ENCODE results near the gene COMMD7. TPM values are rescaled to one million over a fixed set of nuclear protein-coding genes. Genes with fewer than 3 reads are reported as not detected.

COMMD7 gene
- total and polyA plus RNA-seq, 9 of the 15 experiments (the other 6 are each of a cell fraction or from before 2014, with no cell fraction given): 11.9 to 69.1 (median 34.7) TPM

DNA sequence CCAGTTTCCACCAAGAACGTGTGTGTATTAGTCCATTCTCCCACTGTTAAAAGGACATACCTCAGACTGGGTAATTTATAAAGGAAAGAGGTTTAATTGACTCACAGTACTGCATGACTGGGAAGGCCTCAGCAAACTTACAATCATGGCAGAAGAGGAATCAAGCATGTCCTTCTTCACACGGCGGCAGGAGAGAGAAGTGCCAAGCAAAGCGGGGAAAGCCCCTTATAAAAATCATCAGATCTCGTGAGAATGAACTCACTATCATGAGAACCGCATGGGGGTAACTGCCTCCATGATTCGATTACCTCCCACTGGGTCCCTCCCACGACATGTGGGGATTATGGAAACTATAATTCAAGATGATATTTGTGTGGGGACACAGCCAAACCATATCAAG, 82.6 kb downstream of the COMMD7 start (continued):
- TF ChIP-seq BRCA1 (IDR thresholded peaks at IDR 0.05): no peak
- no peak for TF ChIP-seq BRCA1 (CRISPR knock-in tag; IDR thresholded peaks at IDR 0.05)
- TF ChIP-seq MTA2 (IDR thresholded peaks at IDR 0.05; ENCODE audit: low read depth): no peak
- TF ChIP-seq, protein P1, sequence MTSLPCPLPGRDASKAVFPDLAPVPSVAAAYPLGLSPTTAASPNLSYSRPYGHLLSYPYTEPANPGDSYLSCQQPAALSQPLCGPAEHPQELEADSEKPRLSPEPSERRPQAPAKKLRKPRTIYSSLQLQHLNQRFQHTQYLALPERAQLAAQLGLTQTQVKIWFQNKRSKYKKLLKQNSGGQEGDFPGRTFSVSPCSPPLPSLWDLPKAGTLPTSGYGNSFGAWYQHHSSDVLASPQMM (CRISPR knock-in tag; IDR thresholded peaks at IDR 0.05): no peak

DNA sequence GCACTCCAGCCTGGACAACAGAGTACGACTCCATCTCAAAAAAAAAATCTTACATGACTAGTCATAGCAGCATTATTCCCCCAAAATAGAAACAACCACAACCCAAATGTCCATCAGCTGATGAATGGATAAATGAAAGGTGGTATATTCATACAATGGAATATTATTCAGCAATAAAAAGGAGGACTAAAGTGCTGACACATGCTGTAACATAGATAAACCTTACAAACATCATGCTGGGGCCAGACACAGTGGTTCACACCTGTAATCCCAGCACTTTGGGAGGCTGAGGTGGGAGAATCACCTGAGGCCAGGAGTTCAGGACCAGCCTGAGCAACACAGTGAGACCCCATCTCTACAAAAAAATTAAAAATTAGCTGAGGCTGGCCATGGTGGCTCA, 86.4 kb downstream of the COMMD7 start:
- CTCF ChIA-PET (ENCODE audit: low intra/inter-chr PET ratio): no interaction called here
- Histone ChIP-seq H2AFZ (ENCODE audit: low read depth, low read length) (no peak overlapping the region), H3K79me2 (ENCODE audit: control insufficient read depth, insufficient read depth, low read length) (no peaks in the 10 kb centered on the region), H3K4me2 (ENCODE audit: insufficient read depth, low read length) (no peak overlapping the region), H3K9me1 (ENCODE audit: control insufficient read depth, insufficient read depth, low read length) (no peaks in the 10 kb centered on the region), H4K20me1 (replicated peaks; ENCODE audit: control insufficient read depth, insufficient read depth, low read length) (no peaks in the 10 kb centered on the region), H3K4me3 (no peak overlapping the region), H3K9me3 (replicated peaks; ENCODE audit: control insufficient read depth, insufficient read depth, low read depth, low read length) (no peaks in the 10 kb centered on the region; the same call in 1 of the 2 replicates), H3K27ac (ENCODE audit: extremely low read depth, low read depth, low read length) (no peak overlapping the region), H3K4me1 (replicated peaks in 1 of 2; ENCODE audit: control insufficient read depth in 2 of 2, insufficient read depth in 2 of 2, low read length in 2 of 2) (peaks cover 5 to 6% of the 10 kb centered on the region in 2 experiments; a peak in 4 of 5 replicates), H3K9ac (ENCODE audit: insufficient read depth in 1 of 2, low read depth in 2 of 2, low read length in 2 of 2) (no peak overlapping the region), H3K36me3 (ENCODE audit: control insufficient read depth, insufficient read depth, low read length) (no peaks in the 10 kb centered on the region), H3K27me3 (ENCODE audit: control insufficient read depth in 2 of 2, insufficient read depth in 2 of 2, low read length in 2 of 2) (no peaks in the 10 kb centered on the region)
- in situ Hi-C loops (cut with MboI) (loop anchor here (25.0 kb wide), 2 partner anchors 495 to 820 kb away; partner anchors contain the start of gene FOXS1), intact Hi-C loops (cut with micrococcal nuclease) (loop anchor here (10.0 kb wide), 3 partner anchors 322 to 832 kb away; no protein-coding TSS in a partner anchor)
- 0 out of 2 replicates have a peak, but pooled peaks have one; percentile 9 for TF ChIP-seq ZNF121 (CRISPR knock-in tag; conservative IDR thresholded peaks at IDR 0.05)
- TF ChIP-seq ZNF124 (CRISPR knock-in tag; IDR thresholded peaks at IDR 0.05): no peak
- TF ChIP-seq ZNF75A (CRISPR knock-in tag; IDR thresholded peaks at IDR 0.05): no peak
- TF ChIP-seq TSC22D4 (tag; IDR thresholded peaks at IDR 0.05): no peak
- peak; percentile 44 for TF ChIP-seq ZNF146 (CRISPR knock-in tag; IDR thresholded peaks at IDR 0.05; ENCODE audit: unreplicated experiment)
- no peak for TF ChIP-seq SMC3 (conservative IDR thresholded peaks at IDR 0.05; ENCODE audit: insufficient read depth, low read depth, low read length)
- no peak for TF ChIP-seq SAP30 (IDR thresholded peaks at IDR 0.05; ENCODE audit: borderline replicate concordance, insufficient read depth, low read depth, low read length, poor library complexity, severe bottlenecking)
- TF ChIP-seq RBM39 (optimal IDR thresholded peaks at IDR 0.05; ENCODE audit: low read depth, low read length): no peak
- TF ChIP-seq FOXK2 (conservative IDR thresholded peaks at IDR 0.05 in 1 of 2, IDR thresholded peaks at IDR 0.05 in 1 of 2; ENCODE audit: low read depth in 2 of 2): no peak
- TF ChIP-seq, protein P2, sequence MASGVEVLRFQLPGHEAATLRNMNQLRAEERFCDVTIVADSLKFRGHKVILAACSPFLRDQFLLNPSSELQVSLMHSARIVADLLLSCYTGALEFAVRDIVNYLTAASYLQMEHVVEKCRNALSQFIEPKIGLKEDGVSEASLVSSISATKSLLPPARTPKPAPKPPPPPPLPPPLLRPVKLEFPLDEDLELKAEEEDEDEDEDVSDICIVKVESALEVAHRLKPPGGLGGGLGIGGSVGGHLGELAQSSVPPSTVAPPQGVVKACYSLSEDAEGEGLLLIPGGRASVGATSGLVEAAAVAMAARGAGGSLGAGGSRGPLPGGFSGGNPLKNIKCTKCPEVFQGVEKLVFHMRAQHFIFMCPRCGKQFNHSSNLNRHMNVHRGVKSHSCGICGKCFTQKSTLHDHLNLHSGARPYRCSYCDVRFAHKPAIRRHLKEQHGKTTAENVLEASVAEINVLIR (CRISPR knock-in tag; IDR thresholded peaks at IDR 0.05): no peak
- TF ChIP-seq SP2 (IDR thresholded peaks at IDR 0.05; ENCODE audit: extremely low read depth, low read depth, low read length, poor library complexity, severe bottlenecking): no peak
- no peak for TF ChIP-seq ZNF668 (CRISPR knock-in tag; IDR thresholded peaks at IDR 0.05)
- no peak for TF ChIP-seq MCM7 (IDR thresholded peaks at IDR 0.05)
- no peak for TF ChIP-seq CAMTA2 (CRISPR knock-in tag; conservative IDR thresholded peaks at IDR 0.05)
- TF ChIP-seq ZNF316 (IDR thresholded peaks at IDR 0.05): peak; percentile 75
- no peak for TF ChIP-seq PPARD (CRISPR knock-in tag; IDR thresholded peaks at IDR 0.05)
- TF ChIP-seq TCFL5 (CRISPR knock-in tag; conservative IDR thresholded peaks at IDR 0.05): no peak
- TF ChIP-seq RBBP5 (IDR thresholded peaks at IDR 0.05; ENCODE audit: borderline replicate concordance, insufficient read depth, low read length, poor library complexity, severe bottlenecking): no peak
- no peak for TF ChIP-seq ZC3H8 (IDR thresholded peaks at IDR 0.05)
- TF ChIP-seq HDGF (IDR thresholded peaks at IDR 0.05): no peak
- no peak for TF ChIP-seq L3MBTL2 (IDR thresholded peaks at IDR 0.05)
- no TSS peak for BruUV-seq (replicated peaks)
- no peak for FAIRE-seq
- POLR2A ChIA-PET: no interaction called here
- DNase-seq (ENCODE audit: extremely low read depth in 1 of 4, low spot score in 3 of 4): no peak
- no peak for ATAC-seq
- WGBS (ENCODE audit: insufficient coverage, low coverage, missing lambda C conversion rate): 90% methylated on average over 1 of the region's 1 CpG
